Measurements from ENCODE around the gene LARP1.

DNA sequence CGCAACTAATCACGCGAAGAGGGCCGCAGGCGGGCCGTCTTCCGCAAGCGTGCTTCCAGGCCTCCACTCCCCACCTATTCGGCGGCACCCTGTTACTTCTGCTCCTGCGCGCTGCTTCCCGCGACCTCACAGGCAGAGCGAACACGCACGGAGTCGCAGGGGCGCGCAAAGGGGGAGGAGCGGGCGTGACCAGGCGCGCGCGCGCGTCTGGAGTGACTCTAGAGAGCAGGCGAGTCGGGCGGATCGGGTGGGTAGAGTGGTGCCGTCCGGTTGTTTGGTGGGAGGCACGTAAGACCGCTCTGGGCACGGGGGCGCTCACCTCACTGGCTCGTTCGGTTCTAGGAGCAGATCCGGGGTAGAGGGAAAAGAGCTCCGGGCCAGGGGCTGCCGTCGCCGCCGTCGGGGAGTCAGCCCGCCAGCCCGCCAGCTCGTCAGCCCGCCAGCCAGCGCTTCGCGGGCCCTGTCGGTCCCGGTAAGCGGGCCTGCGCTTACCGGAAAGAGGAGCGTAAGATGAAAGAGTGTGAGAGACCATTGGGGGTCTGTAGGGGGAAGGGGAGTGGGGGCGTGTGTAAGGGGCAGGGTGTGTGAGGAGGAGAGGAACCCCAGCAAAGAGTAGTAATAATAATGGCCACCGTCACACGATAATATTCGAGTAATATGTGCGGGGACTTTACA is 103.3 kb downstream of the LARP1 start, which contains the start of gene CNOT8:
- TF ChIP-seq POLR2AphosphoS5 (IDR thresholded peaks at IDR 0.05; ENCODE audit: borderline replicate concordance, low read depth, low read length): peak; percentile 91; the same call in 1 of the 2 replicates
- TF ChIP-seq EZH2 (IDR thresholded peaks at IDR 0.05): no peak
